ENCODE data around the gene ARFGAP2.

- no peak for TF ChIP-seq POLR2A (IDR thresholded peaks at IDR 0.05)
- no peak for TF ChIP-seq CTCF (IDR thresholded peaks at IDR 0.05)
- no peak for TF ChIP-seq EP300 (IDR thresholded peaks at IDR 0.05)
Measured at GRCh38 chr11:47157805-47158204, 18.9 kb downstream of the ARFGAP2 start.
